HEK293 (cell line): ENCODE results near the gene CD109.

ENCODE experiments used
- CTCF ChIA-PET: fragments of 350-600 bp; formaldehyde crosslinking; extraction: SDS; loops from one replicate; lab custom pipeline; 2021; ENCODE audit warnings: antibody characterized with exemption; lab: Yijun Ruan, JAX
- POLR2A ChIA-PET: fragments of 300-600 bp; formaldehyde crosslinking; extraction: SDS; loops from one replicate; lab custom pipeline; 2020; ENCODE audit warnings: antibody characterized with exemption, inconsistent platforms; lab: Yijun Ruan, JAX
- H3K27ac ChIP-seq: fragments of 200-500 bp; sonication (Bioruptor generic); 2 replicates; pipeline ENCODE4 v1.5.1; 2014; ENCODE audit warnings: low read depth, low read length, control low read depth, inconsistent platforms; ENCODE audit errors: extremely low read depth
- H3K36me3 ChIP-seq, 2 experiments: fragments of 200-500 bp in 1 of 2; sonication (Bioruptor generic) in 1 of 2; 1 replicate in 1 of 2; 2 replicates in 1 of 2; pipeline ENCODE4 v1.5.1; 2014 to 2017; ENCODE audit warnings: inconsistent platforms in 2 of 2, low read length in 2 of 2; ENCODE audit not compliant: control insufficient read depth in 2 of 2, insufficient read depth in 1 of 2
- H3K4me1 ChIP-seq: fragments of 200-500 bp; sonication (Bioruptor generic); 2 replicates; pipeline ENCODE4 v1.5.1; 2014; ENCODE audit warnings: mild to moderate bottlenecking, low read length, inconsistent platforms; ENCODE audit not compliant: control insufficient read depth, insufficient read depth
- H3K4me3 ChIP-seq: 2 replicates; pipeline ENCODE4 v1.5.1; 2011; ENCODE audit warnings: low read depth, mild to moderate bottlenecking, control low read depth, low read length, moderate library complexity
- H3K9me3 ChIP-seq: fragments of 200-500 bp; sonication (Bioruptor generic); 2 replicates; pipeline ENCODE4 v1.5.1; 2014; ENCODE audit warnings: low read depth, low read length, inconsistent platforms; ENCODE audit not compliant: control insufficient read depth, insufficient read depth
- GLI2 ChIP-seq: fragments of 450-650 bp; formaldehyde crosslinking; IDR thresholded peaks from 2 replicates; pipeline ENCODE4; 2017; ENCODE audit warnings: missing biosample characterization, missing genetic modification characterization, low read depth, borderline replicate concordance
- IKZF3 ChIP-seq: fragments of 450-650 bp; IDR thresholded peaks from 2 replicates; pipeline ENCODE4 v1.5.0; 2018; ENCODE audit warnings: missing biosample characterization, mild to moderate bottlenecking, missing genetic modification characterization, moderate library complexity
- ZBTB48 ChIP-seq: fragments of 450-650 bp; formaldehyde crosslinking; IDR thresholded peaks from 2 replicates; pipeline ENCODE4 v1.5.1; 2016; ENCODE audit warnings: missing biosample characterization, missing genetic modification characterization
- ZFHX2 ChIP-seq: fragments of 450-650 bp; formaldehyde crosslinking; conservative IDR thresholded peaks from 2 replicates; pipeline ENCODE4 v1.5.1; 2016; ENCODE audit warnings: missing biosample characterization, missing genetic modification characterization
- ZFP69B ChIP-seq: fragments of 450-650 bp; formaldehyde crosslinking; IDR thresholded peaks from 2 replicates; pipeline ENCODE4 v1.5.1; 2016; ENCODE audit warnings: missing biosample characterization, missing genetic modification characterization
- ZNF138 ChIP-seq: fragments of 450-650 bp; formaldehyde crosslinking; IDR thresholded peaks from 2 replicates; pipeline ENCODE4 v1.5.1; 2016; ENCODE audit warnings: missing biosample characterization, missing genetic modification characterization, borderline replicate concordance
- ZNF2 ChIP-seq: fragments of 450-650 bp; formaldehyde crosslinking; IDR thresholded peaks from 2 replicates; pipeline ENCODE4 v1.5.1; 2016; ENCODE audit warnings: missing biosample characterization, missing genetic modification characterization
- ZNF211 ChIP-seq: fragments of 450-650 bp; formaldehyde crosslinking; IDR thresholded peaks from 2 replicates; pipeline ENCODE4 v1.5.1; 2016; ENCODE audit warnings: low read depth, missing biosample characterization, missing genetic modification characterization
- ZNF280D ChIP-seq: fragments of 450-650 bp; formaldehyde crosslinking; IDR thresholded peaks from 2 replicates; pipeline ENCODE4 v1.5.1; 2016; ENCODE audit warnings: missing biosample characterization, missing genetic modification characterization
- ZNF48 ChIP-seq: fragments of 450-650 bp; formaldehyde crosslinking; IDR thresholded peaks from 2 replicates; pipeline ENCODE4 v1.5.1; 2016; ENCODE audit warnings: missing biosample characterization, missing genetic modification characterization
- ZNF560 ChIP-seq: fragments of 450-650 bp; formaldehyde crosslinking; IDR thresholded peaks from 2 replicates; pipeline ENCODE4 v1.5.1; 2017; ENCODE audit warnings: missing biosample characterization, missing genetic modification characterization, borderline replicate concordance
- ZNF654 ChIP-seq: fragments of 450-650 bp; formaldehyde crosslinking; IDR thresholded peaks from 2 replicates; pipeline ENCODE4 v1.5.1; 2016; ENCODE audit warnings: low read depth, missing biosample characterization, missing genetic modification characterization
- TF ChIP-seq, protein P1 (sequence below): fragments of 450-650 bp; formaldehyde crosslinking; IDR thresholded peaks from 2 replicates; pipeline ENCODE4 v1.5.1; 2016; ENCODE audit warnings: missing biosample characterization, missing genetic modification characterization
- TF ChIP-seq, protein P2 (sequence below): fragments of 450-650 bp; formaldehyde crosslinking; IDR thresholded peaks from 2 replicates; pipeline ENCODE4 v1.5.1; 2016; ENCODE audit warnings: missing biosample characterization, missing genetic modification characterization
- TF ChIP-seq, protein P3 (sequence below): fragments of 450-650 bp; formaldehyde crosslinking; IDR thresholded peaks from 2 replicates; pipeline ENCODE4 v1.5.1; 2016; ENCODE audit warnings: missing biosample characterization, missing genetic modification characterization

CD109 gene

DNA sequence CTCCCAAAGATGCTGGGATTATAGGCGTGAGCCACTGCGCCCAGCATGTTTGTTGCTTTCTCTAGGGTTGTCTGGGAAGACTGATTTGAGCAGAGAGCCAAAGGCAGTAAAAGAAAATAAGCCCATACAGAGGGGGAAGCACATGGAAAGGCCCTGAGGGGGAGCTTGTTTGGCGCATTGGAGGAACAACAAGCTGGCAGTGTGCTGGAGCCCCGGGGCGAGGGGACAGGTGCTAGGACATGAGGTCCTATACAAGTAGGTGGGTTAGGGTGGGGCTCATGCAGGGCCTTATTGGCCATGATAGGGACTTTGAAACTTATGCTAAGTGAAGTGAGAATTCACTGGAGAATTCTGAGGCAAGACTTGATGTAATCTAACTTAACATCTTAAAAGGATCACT is 35.3 kb downstream of the CD109 start (continued):
- TF ChIP-seq ZNF280D (no peak), ZBTB48 (tag by site-specific recombination) (no peak), GLI2 (tag by site-specific recombination) (no peak), ZNF560 (no peak), ZNF48 (tag by site-specific recombination) (no peak), ZNF211 (tag by site-specific recombination) (no peak), ZFHX2 (tag by site-specific recombination) (no peak)
- TF ChIP-seq, protein P1, sequence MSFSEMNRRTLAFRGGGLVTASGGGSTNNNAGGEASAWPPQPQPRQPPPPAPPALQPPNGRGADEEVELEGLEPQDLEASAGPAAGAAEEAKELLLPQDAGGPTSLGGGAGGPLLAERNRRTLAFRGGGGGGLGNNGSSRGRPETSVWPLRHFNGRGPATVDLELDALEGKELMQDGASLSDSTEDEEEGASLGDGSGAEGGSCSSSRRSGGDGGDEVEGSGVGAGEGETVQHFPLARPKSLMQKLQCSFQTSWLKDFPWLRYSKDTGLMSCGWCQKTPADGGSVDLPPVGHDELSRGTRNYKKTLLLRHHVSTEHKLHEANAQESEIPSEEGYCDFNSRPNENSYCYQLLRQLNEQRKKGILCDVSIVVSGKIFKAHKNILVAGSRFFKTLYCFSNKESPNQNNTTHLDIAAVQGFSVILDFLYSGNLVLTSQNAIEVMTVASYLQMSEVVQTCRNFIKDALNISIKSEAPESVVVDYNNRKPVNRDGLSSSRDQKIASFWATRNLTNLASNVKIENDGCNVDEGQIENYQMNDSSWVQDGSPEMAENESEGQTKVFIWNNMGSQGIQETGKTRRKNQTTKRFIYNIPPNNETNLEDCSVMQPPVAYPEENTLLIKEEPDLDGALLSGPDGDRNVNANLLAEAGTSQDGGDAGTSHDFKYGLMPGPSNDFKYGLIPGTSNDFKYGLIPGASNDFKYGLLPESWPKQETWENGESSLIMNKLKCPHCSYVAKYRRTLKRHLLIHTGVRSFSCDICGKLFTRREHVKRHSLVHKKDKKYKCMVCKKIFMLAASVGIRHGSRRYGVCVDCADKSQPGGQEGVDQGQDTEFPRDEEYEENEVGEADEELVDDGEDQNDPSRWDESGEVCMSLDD (tag by site-specific recombination), result no peak
- TF ChIP-seq, all 188 proteins: peak for 0

GRCh38 chr6:73732845-73733675 is 37.1 kb downstream of the CD109 start:
- peak; percentile 66 for TF ChIP-seq ZNF654 (tag by site-specific recombination)
- TF ChIP-seq IKZF3 (tag by site-specific recombination), result no peak
- peak; percentile 78; the same call in 1 of the 2 replicates for TF ChIP-seq ZNF2
- peak; percentile 69; the same call in 1 of the 2 replicates for TF ChIP-seq ZFP69B (tag by site-specific recombination)
- TF ChIP-seq, protein P2, sequence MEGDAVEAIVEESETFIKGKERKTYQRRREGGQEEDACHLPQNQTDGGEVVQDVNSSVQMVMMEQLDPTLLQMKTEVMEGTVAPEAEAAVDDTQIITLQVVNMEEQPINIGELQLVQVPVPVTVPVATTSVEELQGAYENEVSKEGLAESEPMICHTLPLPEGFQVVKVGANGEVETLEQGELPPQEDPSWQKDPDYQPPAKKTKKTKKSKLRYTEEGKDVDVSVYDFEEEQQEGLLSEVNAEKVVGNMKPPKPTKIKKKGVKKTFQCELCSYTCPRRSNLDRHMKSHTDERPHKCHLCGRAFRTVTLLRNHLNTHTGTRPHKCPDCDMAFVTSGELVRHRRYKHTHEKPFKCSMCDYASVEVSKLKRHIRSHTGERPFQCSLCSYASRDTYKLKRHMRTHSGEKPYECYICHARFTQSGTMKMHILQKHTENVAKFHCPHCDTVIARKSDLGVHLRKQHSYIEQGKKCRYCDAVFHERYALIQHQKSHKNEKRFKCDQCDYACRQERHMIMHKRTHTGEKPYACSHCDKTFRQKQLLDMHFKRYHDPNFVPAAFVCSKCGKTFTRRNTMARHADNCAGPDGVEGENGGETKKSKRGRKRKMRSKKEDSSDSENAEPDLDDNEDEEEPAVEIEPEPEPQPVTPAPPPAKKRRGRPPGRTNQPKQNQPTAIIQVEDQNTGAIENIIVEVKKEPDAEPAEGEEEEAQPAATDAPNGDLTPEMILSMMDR (tag by site-specific recombination), result peak; percentile 60
- TF ChIP-seq, protein P3, sequence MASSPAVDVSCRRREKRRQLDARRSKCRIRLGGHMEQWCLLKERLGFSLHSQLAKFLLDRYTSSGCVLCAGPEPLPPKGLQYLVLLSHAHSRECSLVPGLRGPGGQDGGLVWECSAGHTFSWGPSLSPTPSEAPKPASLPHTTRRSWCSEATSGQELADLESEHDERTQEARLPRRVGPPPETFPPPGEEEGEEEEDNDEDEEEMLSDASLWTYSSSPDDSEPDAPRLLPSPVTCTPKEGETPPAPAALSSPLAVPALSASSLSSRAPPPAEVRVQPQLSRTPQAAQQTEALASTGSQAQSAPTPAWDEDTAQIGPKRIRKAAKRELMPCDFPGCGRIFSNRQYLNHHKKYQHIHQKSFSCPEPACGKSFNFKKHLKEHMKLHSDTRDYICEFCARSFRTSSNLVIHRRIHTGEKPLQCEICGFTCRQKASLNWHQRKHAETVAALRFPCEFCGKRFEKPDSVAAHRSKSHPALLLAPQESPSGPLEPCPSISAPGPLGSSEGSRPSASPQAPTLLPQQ (tag by site-specific recombination), result peak; percentile 35; the same call in 1 of the 2 replicates
- no peak for TF ChIP-seq ZNF138 (tag by site-specific recombination)
- Histone ChIP-seq H3K27ac (no peak overlapping the region), H3K4me3 (no peak overlapping the region), H3K4me1 (no peaks in the 10 kb centered on the region), H3K9me3 (no peaks in the 10 kb centered on the region), H3K36me3 (peaks cover 0 to 11% of the 10 kb centered on the region in 2 experiments; a peak in 1 of 3 replicates)
- CTCF ChIA-PET, result interaction anchor here (0.5 to 4.9 kb wide), 52 partner anchors 9 to 1813 kb away, joined by 3 to 179 read pairs (median 6); partner anchors contain the start of genes COL12A1 and SLC17A5
- POLR2A ChIA-PET, result interaction anchor here (0.6 kb wide), 1 partner anchor 251 kb away, joined by 3 read pairs; no protein-coding TSS in a partner anchor
